Esophagus muscularis mucosa (tissue), 4 donors: ENCODE results near the gene IPCEF1.

Source experiments
- CTCF ChIP-seq, 3 experiments: fragments of 200-600 bp in 2 of 3; fragments of 450-650 bp in 1 of 3; sonication (generic) in 2 of 3; IDR thresholded peaks; one replicate each; pipeline ENCODE4 v1.5.1; 2017 to 2019; ENCODE audit warnings: antibody characterized with exemption in 3 of 3, mild to moderate bottlenecking in 2 of 3, moderate library complexity in 1 of 3
- EP300 ChIP-seq: sonication (generic); formaldehyde crosslinking; IDR thresholded peaks from one replicate; pipeline ENCODE4 v1.6.1; 2017; ENCODE audit warnings: antibody characterized with exemption
- POLR2A ChIP-seq: fragments of 450-650 bp; IDR thresholded peaks from one replicate; pipeline ENCODE4 v1.6.1; 2017; ENCODE audit warnings: antibody characterized with exemption, moderate library complexity, mild to moderate bottlenecking, low read depth

GRCh38 chr6:154134471-154135147, 222.0 kb downstream of the IPCEF1 start:
- TF ChIP-seq EP300 (no peak), CTCF (IDR thresholded peaks at IDR 0.05) (no peak), POLR2A (no peak)
